ENCODE measurements around the gene SIPA1L3.

SIPA1L3 gene

GRCh38 chr19:38036707-38037611 is 130.0 kb downstream of the SIPA1L3 start:
- TF ChIP-seq CTCF (IDR thresholded peaks at IDR 0.05; ENCODE audit: insufficient read depth, low read depth, low read length, missing control alignments): no peak
- H3K4me3 ChIP-seq (ENCODE audit: low read length): no peak overlapping the region

GRCh38 chr19:38039966-38040365 is 133.0 kb downstream of the SIPA1L3 start:
- H3K4me3 ChIP-seq (ENCODE audit: low read length): no peak overlapping the region
- peak; percentile 75 for DNase-seq (ENCODE audit: low read depth)
- no peak for TF ChIP-seq CTCF (IDR thresholded peaks at IDR 0.05; ENCODE audit: insufficient read depth, low read depth, low read length, missing control alignments)

More at GRCh38 chr19:38036707-38037611, 130.0 kb downstream of the SIPA1L3 start:
- DNase-seq (ENCODE audit: low read depth): no peak

- DNase-seq (ENCODE audit: low read depth): no peak
- no peak overlapping the region for H3K4me3 ChIP-seq (ENCODE audit: low read length)
- no peak for TF ChIP-seq CTCF (IDR thresholded peaks at IDR 0.05; ENCODE audit: insufficient read depth, low read depth, low read length, missing control alignments)
Observed at GRCh38 chr19:38042132-38042531, 135.1 kb downstream of the SIPA1L3 start.

- DNase-seq (ENCODE audit: low read depth): no peak
- no peak overlapping the region for H3K4me3 ChIP-seq (ENCODE audit: low read length)
- TF ChIP-seq CTCF (IDR thresholded peaks at IDR 0.05; ENCODE audit: insufficient read depth, low read depth, low read length, missing control alignments): no peak
Observed at GRCh38 chr19:38043649-38044144, 136.7 kb downstream of the SIPA1L3 start.

- no peak for TF ChIP-seq CTCF (IDR thresholded peaks at IDR 0.05; ENCODE audit: insufficient read depth, low read depth, low read length, missing control alignments)
- DNase-seq (ENCODE audit: low read depth): peak; percentile 27
- H3K4me3 ChIP-seq (ENCODE audit: low read length): no peak overlapping the region
Observed at GRCh38 chr19:38044267-38045111, 137.5 kb downstream of the SIPA1L3 start.

GRCh38 chr19:38045554-38046253 is 138.7 kb downstream of the SIPA1L3 start:
- no peak overlapping the region for H3K4me3 ChIP-seq (ENCODE audit: low read length)
- no peak for TF ChIP-seq CTCF (IDR thresholded peaks at IDR 0.05; ENCODE audit: insufficient read depth, low read depth, low read length, missing control alignments)
- DNase-seq (ENCODE audit: low read depth): no peak
